Measurements from ENCODE around the gene CYTH1.
A peak's percentile ranks its signal among the peaks of the same experiment; 100 is the strongest.

CYTH1 gene

GRCh38 chr17:78747488-78747887, 34.6 kb downstream of the CYTH1 start:
- no peak for DNase-seq (ENCODE audit: extremely low read depth, low read depth)
- TF ChIP-seq CTCF (IDR thresholded peaks at IDR 0.05; ENCODE audit: low read depth, low read length): no peak

GRCh38 chr17:78746949-78747269, 35.2 kb downstream of the CYTH1 start:
- no peak for DNase-seq (ENCODE audit: extremely low read depth, low read depth)
- TF ChIP-seq CTCF (IDR thresholded peaks at IDR 0.05; ENCODE audit: low read depth, low read length): no peak

GRCh38 chr17:78746263-78746948, 35.7 kb downstream of the CYTH1 start:
- DNase-seq (ENCODE audit: extremely low read depth, low read depth): no peak
- no peak for TF ChIP-seq CTCF (IDR thresholded peaks at IDR 0.05; ENCODE audit: low read depth, low read length)

- no peak for DNase-seq (ENCODE audit: extremely low read depth, low read depth)
- peak; percentile 36 for TF ChIP-seq CTCF (IDR thresholded peaks at IDR 0.05; ENCODE audit: low read depth, low read length)
These were observed 36.5 kb downstream of the CYTH1 start for GRCh38 chr17:78745407-78746088.

- TF ChIP-seq CTCF (IDR thresholded peaks at IDR 0.05; ENCODE audit: low read depth, low read length): no peak
- DNase-seq (ENCODE audit: extremely low read depth, low read depth): no peak
These were observed 39.2 kb downstream of the CYTH1 start for GRCh38 chr17:78742901-78743300.

GRCh38 chr17:78741644-78742284, 40.3 kb downstream of the CYTH1 start:
- no peak for DNase-seq (ENCODE audit: extremely low read depth, low read depth)

More at GRCh38 chr17:78741644-78742284, 40.3 kb downstream of the CYTH1 start:
- TF ChIP-seq CTCF (IDR thresholded peaks at IDR 0.05; ENCODE audit: low read depth, low read length): no peak

Measured in AG09319 (cell line).